OCI-LY3 (cell line): ENCODE results near the gene AKAP9.

ENCODE experiments used
- H2AFZ ChIP-seq: fragments of 200-600, 300-600 bp; shearing (Covaris generic); 2 replicates; pipeline ENCODE4 v1.6.0; 2014; ENCODE audit warnings: antibody characterized with exemption, low read depth, low read length
- H3K27ac ChIP-seq: fragments of 200-600, 300-600 bp; sonication (generic); 2 replicates; pipeline ENCODE4 v1.5.1; 2014; ENCODE audit warnings: mild to moderate bottlenecking, low read length, moderate library complexity, mixed read lengths
- H3K27me3 ChIP-seq: fragments of 200-600, 300-600 bp; sonication (generic); 2 replicates; pipeline ENCODE4 v1.6.1; 2014; ENCODE audit warnings: low read depth, low read length, mixed read lengths
- H3K36me3 ChIP-seq: fragments of 200-600, 300-600 bp; sonication (generic); replicated peaks from 2 replicates; pipeline ENCODE3; 2014; ENCODE audit warnings: low read depth, low read length, mixed read lengths
- H3K4me1 ChIP-seq: fragments of 300-600, 200-600 bp; sonication (generic); 2 replicates; pipeline ENCODE4 v1.6.1; 2014; ENCODE audit warnings: low read length, mixed read lengths
- H3K4me2 ChIP-seq: fragments of 200-600, 300-600 bp; sonication (generic); 2 replicates; pipeline ENCODE4 v1.6.1; 2014; ENCODE audit warnings: low read length, mixed read lengths
- H3K4me3 ChIP-seq: fragments of 300-600, 200-600 bp; sonication (generic); 2 replicates; pipeline ENCODE4 v1.5.1; 2014; ENCODE audit warnings: antibody characterized with exemption, mild to moderate bottlenecking, low read length, moderate library complexity
- H3K79me2 ChIP-seq: fragments of 300-600, 200-600 bp; shearing (Covaris generic); 2 replicates; pipeline ENCODE4 v1.6.1; 2014; ENCODE audit warnings: mild to moderate bottlenecking, low read length, mixed read lengths
- H3K9ac ChIP-seq: fragments of 300-600, 200-600 bp; shearing (Covaris generic); 2 replicates; pipeline ENCODE4 v1.6.0; 2014; ENCODE audit warnings: mild to moderate bottlenecking, low read length, moderate library complexity
- H3K9me3 ChIP-seq: fragments of 200-600, 300-600 bp; shearing (Covaris generic); 2 replicates; pipeline ENCODE4 v1.6.1; 2014; ENCODE audit warnings: low read length, mixed read lengths; ENCODE audit not compliant: insufficient read depth
- H4K20me1 ChIP-seq: fragments of 200-600, 300-600 bp; sonication (generic); 2 replicates; pipeline ENCODE4 v1.6.1; 2016; ENCODE audit warnings: low read length, mixed read lengths; ENCODE audit not compliant: insufficient read depth
- CTCF ChIP-seq: fragments of 200-600, 300-600 bp; sonication (generic); IDR thresholded peaks from 2 replicates; pipeline ENCODE4 v1.5.1; 2014; ENCODE audit warnings: antibody characterized with exemption, low read length, low read depth
- EZH2phosphoT487 ChIP-seq: fragments of 200-600 bp; shearing (Covaris generic); IDR thresholded peaks from 2 replicates; pipeline ENCODE4 v1.6.1; 2018; ENCODE audit warnings: antibody characterized with exemption, mixed run types, low read depth

AKAP9 gene

GRCh38 chr7:92149736-92150239 is 209.1 kb downstream of the AKAP9 start:
- TF ChIP-seq CTCF (no peak), EZH2phosphoT487 (no peak)
- Histone ChIP-seq H3K27ac (no peak overlapping the region), H4K20me1 (no peaks in the 10 kb centered on the region), H3K36me3 (no peaks in the 10 kb centered on the region), H3K9me3 (no peaks in the 10 kb centered on the region), H3K4me3 (no peak overlapping the region), H3K79me2 (no peaks in the 10 kb centered on the region), H2AFZ (no peak overlapping the region), H3K27me3 (no peaks in the 10 kb centered on the region), H3K4me1 (no peaks in the 10 kb centered on the region), H3K4me2 (no peak overlapping the region), H3K9ac (no peak overlapping the region)

- H3K9ac ChIP-seq: no peak overlapping the region
- H3K9me3 ChIP-seq: no peaks in the 10 kb centered on the region
- H3K4me1 ChIP-seq: peaks cover 3% of the 10 kb centered on the region; the same call in 1 of the 2 replicates
- H3K79me2 ChIP-seq: no peaks in the 10 kb centered on the region
- no peaks in the 10 kb centered on the region for H4K20me1 ChIP-seq
- H3K4me3 ChIP-seq: no peak overlapping the region
- no peaks in the 10 kb centered on the region for H3K27me3 ChIP-seq
- H3K4me2 ChIP-seq: no peak overlapping the region
- H3K36me3 ChIP-seq: no peaks in the 10 kb centered on the region
- TF ChIP-seq CTCF (no peak), EZH2phosphoT487 (no peak)
- H3K27ac ChIP-seq: no peak overlapping the region
- H2AFZ ChIP-seq: no peak overlapping the region
Observed at GRCh38 chr7:92150450-92151017, 209.9 kb downstream of the AKAP9 start.

- peaks cover 3% of the 10 kb centered on the region; the same call in 1 of the 2 replicates for H3K4me1 ChIP-seq
- no peaks in the 10 kb centered on the region for H3K79me2 ChIP-seq
- H3K9me3 ChIP-seq: no peaks in the 10 kb centered on the region
- H2AFZ ChIP-seq: no peak overlapping the region
- H3K27ac ChIP-seq: no peak overlapping the region
- no peak overlapping the region for H3K9ac ChIP-seq
- no peaks in the 10 kb centered on the region for H4K20me1 ChIP-seq
- TF ChIP-seq EZH2phosphoT487 (no peak), CTCF (no peak)
- H3K27me3 ChIP-seq: no peaks in the 10 kb centered on the region
- no peak overlapping the region for H3K4me3 ChIP-seq
- H3K36me3 ChIP-seq: no peaks in the 10 kb centered on the region
- H3K4me2 ChIP-seq: no peak overlapping the region
Observed at GRCh38 chr7:92155108-92155739, 214.6 kb downstream of the AKAP9 start.

- Histone ChIP-seq H3K27ac (no peak overlapping the region), H3K36me3 (no peaks in the 10 kb centered on the region), H2AFZ (no peak overlapping the region), H3K9me3 (no peaks in the 10 kb centered on the region), H4K20me1 (no peaks in the 10 kb centered on the region), H3K4me3 (no peak overlapping the region), H3K4me2 (no peak overlapping the region), H3K9ac (no peak overlapping the region), H3K4me1 (peaks cover 3% of the 10 kb centered on the region; the same call in 1 of the 2 replicates), H3K27me3 (no peaks in the 10 kb centered on the region), H3K79me2 (no peaks in the 10 kb centered on the region)
- TF ChIP-seq EZH2phosphoT487 (no peak), CTCF (no peak)
Observed at GRCh38 chr7:92156990-92157389, 216.3 kb downstream of the AKAP9 start.
